Skin of body (tissue), 2 donors: ENCODE results near the gene HERC2. TPM values are rescaled to one million over a fixed set of nuclear protein-coding genes. Genes with fewer than 3 reads are reported as not detected.

Experiments
- DNase-seq: peaks from one replicate; lab custom pipeline; 2025; lab: John Stamatoyannopoulos, UW
- total RNA-seq: library from RNA; depleted of rRNA; stranded (reverse); fragments of >200 nt; gene quantifications from one replicate; pipeline ENCODE4 v1.2.3, GENCODE V29; 2014

Gene HERC2
- total RNA-seq, 1 donor from 2014 or later, result 42.8 TPM

GRCh38 chr15:28112962-28113361, 209.0 kb downstream of the HERC2 start:
- no peak for DNase-seq

- DNase-seq, result no peak
Measured at GRCh38 chr15:28112101-28112760, 209.7 kb downstream of the HERC2 start.

- no peak for DNase-seq
Measured at GRCh38 chr15:28111543-28111942, 210.4 kb downstream of the HERC2 start.

GRCh38 chr15:28110481-28110881, 211.5 kb downstream of the HERC2 start:
- DNase-seq, result no peak

- no peak for DNase-seq
Measured at GRCh38 chr15:28109626-28110455, 212.1 kb downstream of the HERC2 start.

- peak; percentile 67 for DNase-seq
Measured at GRCh38 chr15:28107904-28108275, 214.1 kb downstream of the HERC2 start.

- DNase-seq, result no peak
Measured at GRCh38 chr15:28107111-28107903, 214.7 kb downstream of the HERC2 start.

- no peak for DNase-seq
Measured at GRCh38 chr15:28106294-28107110, 215.5 kb downstream of the HERC2 start.

GRCh38 chr15:28105793-28106192, 216.2 kb downstream of the HERC2 start:
- no peak for DNase-seq

- no peak for DNase-seq
Measured at GRCh38 chr15:28105224-28105791, 216.7 kb downstream of the HERC2 start.

GRCh38 chr15:28104326-28104725, 217.7 kb downstream of the HERC2 start:
- DNase-seq, result no peak

- no peak for DNase-seq
Measured at GRCh38 chr15:28103831-28104230, 218.1 kb downstream of the HERC2 start.

GRCh38 chr15:28101983-28102441, 220.0 kb downstream of the HERC2 start:
- no peak for DNase-seq

GRCh38 chr15:28101201-28101600, 220.8 kb downstream of the HERC2 start:
- DNase-seq, result no peak

GRCh38 chr15:28100516-28101195, 221.3 kb downstream of the HERC2 start:
- DNase-seq, result no peak

GRCh38 chr15:28099555-28100140, 222.3 kb downstream of the HERC2 start:
- DNase-seq, result no peak

- DNase-seq, result peak; percentile 8
Measured at GRCh38 chr15:28098766-28099554, 223.0 kb downstream of the HERC2 start, which contains the start of gene OCA2. Gene OCA2 (minus strand): TSS chr15:28099315. CDS start chr15:28081874, 17,441 bp downstream.

- no peak for DNase-seq
Measured at GRCh38 chr15:28098360-28098765, 223.6 kb downstream of the HERC2 start.
